ENCODE results near the gene CFAP20DC. TPM values are rescaled to one million over a fixed set of nuclear protein-coding genes. Genes with fewer than 3 reads are reported as not detected.
"Not testable (repeated sequence)": the region's sequence is repeated elsewhere in the genome, so short reads cannot be mapped to it uniquely, and the experiment has no call there.

Gene CFAP20DC
- total RNA-seq, 1 donor from 2014 or later = 4.2 TPM

DNA sequence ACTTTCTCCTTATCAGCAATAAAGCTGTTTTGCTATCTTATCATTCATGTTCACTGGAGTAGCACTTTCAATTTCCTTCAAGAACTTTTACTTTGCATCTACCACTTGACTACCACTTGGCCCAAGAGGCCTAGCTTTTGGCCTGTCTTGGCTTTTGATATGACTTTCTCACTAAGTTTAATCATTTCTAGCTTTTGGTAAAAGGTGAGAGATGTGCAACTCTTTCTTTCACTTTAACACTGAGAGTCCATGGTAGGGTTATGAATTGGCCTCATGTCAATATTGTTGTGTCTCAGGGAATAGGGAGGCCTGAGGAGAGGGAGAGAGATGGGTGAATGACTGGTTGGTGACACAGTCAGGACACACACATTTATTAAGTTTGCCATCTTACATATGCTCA, 352.3 kb downstream of the CFAP20DC start:
- Mint-ChIP-seq H3K9me3 (ENCODE audit: unreplicated experiment) (peaks cover 5% of the 10 kb centered on the region), H3K27me3 (ENCODE audit: unreplicated experiment) (peaks cover 5% of the 10 kb centered on the region), H3K4me1 (ENCODE audit: unreplicated experiment) (no peaks in the 10 kb centered on the region), H3K4me3 (ENCODE audit: unreplicated experiment) (no peak overlapping the region), H3K27ac (ENCODE audit: unreplicated experiment) (no peak overlapping the region), H3K36me3 (ENCODE audit: low read depth, unreplicated experiment) (peaks cover 5% of the 10 kb centered on the region)
- no peak for DNase-seq (ENCODE audit: low spot score)
- TF ChIP-seq, protein P1, sequence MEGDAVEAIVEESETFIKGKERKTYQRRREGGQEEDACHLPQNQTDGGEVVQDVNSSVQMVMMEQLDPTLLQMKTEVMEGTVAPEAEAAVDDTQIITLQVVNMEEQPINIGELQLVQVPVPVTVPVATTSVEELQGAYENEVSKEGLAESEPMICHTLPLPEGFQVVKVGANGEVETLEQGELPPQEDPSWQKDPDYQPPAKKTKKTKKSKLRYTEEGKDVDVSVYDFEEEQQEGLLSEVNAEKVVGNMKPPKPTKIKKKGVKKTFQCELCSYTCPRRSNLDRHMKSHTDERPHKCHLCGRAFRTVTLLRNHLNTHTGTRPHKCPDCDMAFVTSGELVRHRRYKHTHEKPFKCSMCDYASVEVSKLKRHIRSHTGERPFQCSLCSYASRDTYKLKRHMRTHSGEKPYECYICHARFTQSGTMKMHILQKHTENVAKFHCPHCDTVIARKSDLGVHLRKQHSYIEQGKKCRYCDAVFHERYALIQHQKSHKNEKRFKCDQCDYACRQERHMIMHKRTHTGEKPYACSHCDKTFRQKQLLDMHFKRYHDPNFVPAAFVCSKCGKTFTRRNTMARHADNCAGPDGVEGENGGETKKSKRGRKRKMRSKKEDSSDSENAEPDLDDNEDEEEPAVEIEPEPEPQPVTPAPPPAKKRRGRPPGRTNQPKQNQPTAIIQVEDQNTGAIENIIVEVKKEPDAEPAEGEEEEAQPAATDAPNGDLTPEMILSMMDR (IDR thresholded peaks at IDR 0.05; ENCODE audit: unreplicated experiment) = no peak

DNA sequence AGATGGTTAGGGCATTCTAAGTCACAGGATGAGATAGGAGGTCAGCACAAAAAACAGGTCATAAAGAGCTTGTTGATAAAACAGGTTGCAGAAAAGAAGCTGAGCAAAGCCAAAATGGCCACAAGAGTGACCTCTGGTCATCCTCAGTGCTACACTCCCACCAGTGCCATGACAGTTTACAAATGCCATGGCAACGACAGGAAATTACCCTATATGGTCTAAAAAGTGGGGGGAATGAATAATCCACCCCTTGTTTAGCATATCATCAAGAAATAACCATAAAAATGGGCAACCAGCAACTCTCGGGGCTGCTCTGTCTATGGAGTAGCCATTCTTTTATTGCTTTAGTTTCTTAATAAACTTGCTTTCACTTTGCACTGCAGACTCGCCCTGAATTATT, 353.0 kb downstream of the CFAP20DC start:
- H3K36me3 Mint-ChIP-seq (ENCODE audit: low read depth, unreplicated experiment); H3K4me1 Mint-ChIP-seq (ENCODE audit: unreplicated experiment); H3K27ac Mint-ChIP-seq (ENCODE audit: unreplicated experiment); DNase-seq (ENCODE audit: low spot score); H3K9me3 Mint-ChIP-seq (ENCODE audit: unreplicated experiment); H3K4me3 Mint-ChIP-seq (ENCODE audit: unreplicated experiment); H3K27me3 Mint-ChIP-seq (ENCODE audit: unreplicated experiment): not testable (repeated sequence)

DNA sequence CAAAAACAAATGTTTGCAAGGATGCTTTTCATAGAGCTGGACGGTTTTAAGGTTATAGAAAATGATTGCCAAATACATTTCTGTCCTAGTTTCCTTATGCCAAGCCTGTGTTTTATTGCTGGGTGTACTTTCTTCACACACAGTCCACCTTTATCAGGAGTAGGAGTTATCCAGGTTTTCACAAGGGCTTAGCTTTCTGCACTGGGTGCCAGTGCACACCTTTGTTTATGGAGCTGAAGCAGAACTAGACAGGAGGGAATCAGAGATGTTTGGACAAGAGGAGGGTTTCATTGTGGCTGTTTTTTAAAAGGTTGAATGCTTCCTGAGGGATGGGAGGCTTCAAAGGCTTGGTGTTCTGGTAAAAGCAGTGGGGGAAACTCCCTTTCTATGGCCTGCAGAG, 353.7 kb downstream of the CFAP20DC start:
- H3K4me3 Mint-ChIP-seq (ENCODE audit: unreplicated experiment) = no peak overlapping the region
- no peaks in the 10 kb centered on the region for H3K4me1 Mint-ChIP-seq (ENCODE audit: unreplicated experiment)
- peaks cover 5% of the 10 kb centered on the region for H3K9me3 Mint-ChIP-seq (ENCODE audit: unreplicated experiment)

DNA sequence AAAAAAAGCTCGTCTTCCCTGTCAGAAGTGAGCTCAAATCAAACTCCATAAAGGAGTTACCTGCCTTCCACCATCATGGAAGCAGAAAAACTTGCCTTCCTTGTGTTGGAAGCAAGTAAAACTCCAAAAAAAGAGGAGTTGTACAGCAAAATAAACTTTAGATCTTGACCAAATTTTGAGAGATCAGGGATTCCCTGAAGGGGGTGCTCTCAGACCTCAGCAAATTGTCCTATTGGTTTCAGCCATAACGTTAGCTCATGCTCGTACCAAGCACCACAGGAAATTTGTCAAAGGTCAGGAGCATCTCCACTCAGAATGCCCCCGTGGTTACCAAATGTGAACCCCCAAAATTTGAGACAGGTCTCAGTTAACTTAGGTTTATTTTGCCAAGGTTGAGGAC, 354.5 kb downstream of the CFAP20DC start:
- not testable (repeated sequence) for H3K36me3 Mint-ChIP-seq (ENCODE audit: low read depth, unreplicated experiment); H3K4me3 Mint-ChIP-seq (ENCODE audit: unreplicated experiment); H3K9me3 Mint-ChIP-seq (ENCODE audit: unreplicated experiment); H3K27ac Mint-ChIP-seq (ENCODE audit: unreplicated experiment); H3K27me3 Mint-ChIP-seq (ENCODE audit: unreplicated experiment); DNase-seq (ENCODE audit: low spot score); H3K4me1 Mint-ChIP-seq (ENCODE audit: unreplicated experiment)

More for the DNA sequence above, 353.7 kb downstream of the CFAP20DC start:
- no peak for DNase-seq (ENCODE audit: low spot score)
- Mint-ChIP-seq H3K27me3 (ENCODE audit: unreplicated experiment) (peaks cover 3% of the 10 kb centered on the region), H3K27ac (ENCODE audit: unreplicated experiment) (no peak overlapping the region), H3K36me3 (ENCODE audit: low read depth, unreplicated experiment) (peaks cover 5% of the 10 kb centered on the region)
- TF ChIP-seq, protein P1 (IDR thresholded peaks at IDR 0.05; ENCODE audit: unreplicated experiment) = no peak

DNA sequence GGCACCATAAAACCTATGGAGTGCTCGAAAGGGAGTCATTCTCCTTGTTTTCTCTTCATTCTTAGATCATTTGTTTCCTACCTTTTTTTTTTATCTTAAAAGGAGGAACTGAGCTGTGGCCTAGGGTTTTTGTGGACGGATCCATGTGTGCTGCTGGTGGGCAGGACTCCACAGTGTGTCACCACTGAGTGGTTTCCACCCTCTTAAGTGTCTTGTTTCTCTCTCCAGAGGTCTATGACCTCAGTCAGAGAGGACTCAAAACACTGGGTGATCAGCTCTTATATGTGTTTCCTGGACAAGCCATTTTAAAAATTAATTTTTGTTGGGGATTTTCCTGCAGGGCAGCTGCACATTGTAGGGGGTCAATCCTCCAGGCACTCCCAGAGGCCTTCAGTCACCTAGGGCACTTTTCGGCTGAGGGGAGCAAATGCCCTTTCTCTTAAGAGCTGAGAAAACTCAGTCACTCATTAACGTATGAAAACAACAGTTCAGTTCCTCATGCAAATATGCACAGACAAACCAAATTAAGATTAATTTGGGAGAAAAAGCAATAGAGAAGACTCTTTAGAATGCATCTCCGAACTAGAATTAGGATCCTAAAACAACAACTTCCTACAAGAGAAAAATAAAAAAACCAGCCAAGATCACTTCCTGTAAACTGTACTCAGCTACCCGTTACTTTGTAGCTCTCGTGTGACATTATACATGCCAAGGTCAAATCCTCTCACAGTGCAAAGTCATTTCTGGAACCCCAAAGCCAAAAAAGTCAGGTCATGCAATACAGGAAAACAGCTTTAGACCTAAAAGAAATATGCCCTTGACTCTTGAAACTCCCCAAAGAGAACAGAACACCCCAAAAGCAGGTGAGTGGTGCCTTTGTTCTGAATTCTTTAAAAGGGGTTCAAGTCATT, 355.6 kb downstream of the CFAP20DC start:
- TF ChIP-seq, protein P1 (IDR thresholded peaks at IDR 0.05; ENCODE audit: unreplicated experiment) = no peak
- H3K4me1 Mint-ChIP-seq (ENCODE audit: unreplicated experiment) = no peaks in the 10 kb centered on the region
- no peak overlapping the region for H3K27ac Mint-ChIP-seq (ENCODE audit: unreplicated experiment)
- no peaks in the 10 kb centered on the region for H3K27me3 Mint-ChIP-seq (ENCODE audit: unreplicated experiment)
- H3K4me3 Mint-ChIP-seq (ENCODE audit: unreplicated experiment) = no peak overlapping the region
- H3K36me3 Mint-ChIP-seq (ENCODE audit: low read depth, unreplicated experiment) = peaks cover under 1% of the 10 kb centered on the region
- no peak for DNase-seq (ENCODE audit: low spot score)
- H3K9me3 Mint-ChIP-seq (ENCODE audit: unreplicated experiment) = peaks cover 13% of the 10 kb centered on the region

DNA sequence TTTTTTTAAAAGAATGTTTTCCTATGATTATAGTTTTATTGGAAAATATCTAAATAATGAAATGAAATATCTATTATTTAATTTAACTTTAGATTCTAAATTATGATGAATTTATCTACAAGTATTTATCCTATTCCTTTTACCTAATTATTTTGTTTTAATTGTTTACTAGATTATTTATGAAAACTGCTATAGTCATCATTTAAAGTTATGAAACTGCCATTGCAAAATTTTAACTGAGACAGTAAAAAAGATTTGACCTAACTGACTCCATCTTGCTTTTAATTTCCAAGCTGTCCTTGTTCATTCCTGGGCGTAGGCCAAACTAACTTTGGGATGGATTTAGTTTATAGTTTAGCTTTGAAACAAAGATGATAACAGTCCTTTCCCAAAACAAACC, 357.3 kb downstream of the CFAP20DC start:
- Mint-ChIP-seq H3K27me3 (ENCODE audit: unreplicated experiment) (no peaks in the 10 kb centered on the region), H3K4me1 (ENCODE audit: unreplicated experiment) (no peaks in the 10 kb centered on the region), H3K9me3 (ENCODE audit: unreplicated experiment) (peaks cover 19% of the 10 kb centered on the region), H3K36me3 (ENCODE audit: low read depth, unreplicated experiment) (peaks cover 2% of the 10 kb centered on the region), H3K4me3 (ENCODE audit: unreplicated experiment) (no peak overlapping the region), H3K27ac (ENCODE audit: unreplicated experiment) (no peak overlapping the region)
- DNase-seq (ENCODE audit: low spot score) = no peak
- TF ChIP-seq, protein P1 (IDR thresholded peaks at IDR 0.05; ENCODE audit: unreplicated experiment) = no peak
